WTC11 (cell line): ENCODE results near the gene TEN1. TPM values are rescaled to one million over a fixed set of nuclear protein-coding genes. Genes with fewer than 3 reads are reported as not detected.

ENCODE experiments used
- ATAC-seq: fragments of 200-7000 bp; cut with Tn5 transposase; 2 replicates; pipeline ENCODE4 v1.10.0; 2021; ENCODE audit warnings: mild to moderate bottlenecking, moderate library complexity
- CTCF ChIA-PET: fragments of 300-600 bp; sonication (Branson Sonifier 250); formaldehyde crosslinking; loops from one replicate; lab custom pipeline; 2021; ENCODE audit warnings: antibody characterized with exemption; lab: Charles Lee
- POLR2A ChIA-PET: fragments of 350-600 bp; sonication (Branson Sonifier 250); formaldehyde crosslinking; loops from one replicate; lab custom pipeline; 2021; ENCODE audit warnings: antibody characterized with exemption; lab: Charles Lee
- DNase-seq: peaks from one replicate; pipeline ENCODE4 v3.0.0; 2021; ENCODE audit warnings: low spot score
- H3K27ac Mint-ChIP-seq: 2 replicates; pipeline ENCODE4 v1.8.0; 2021; ENCODE audit warnings: mixed read lengths
- H3K27me3 Mint-ChIP-seq: 2 replicates; pipeline ENCODE4 v1.8.0; 2021; ENCODE audit warnings: low read depth, mild to moderate bottlenecking, moderate library complexity, mixed read lengths
- H3K36me3 Mint-ChIP-seq: 2 replicates; pipeline ENCODE4 v1.8.0; 2021; ENCODE audit warnings: mixed read lengths
- H3K4me1 Mint-ChIP-seq: 2 replicates; pipeline ENCODE4 v1.8.0; 2022; ENCODE audit warnings: mixed read lengths
- H3K4me3 Mint-ChIP-seq: 2 replicates; pipeline ENCODE4 v1.8.0; 2021; ENCODE audit warnings: mild to moderate bottlenecking, moderate library complexity, mixed read lengths
- H3K9me3 Mint-ChIP-seq: 2 replicates; pipeline ENCODE4 v1.8.0; 2021; ENCODE audit warnings: mixed read lengths
- AR ChIP-seq: fragments of 250-450 bp; sonication (Bioruptor Pico); IDR thresholded peaks from 2 replicates; pipeline ENCODE4 v1.9.0; 2021; ENCODE audit warnings: mild to moderate bottlenecking
- CBFB ChIP-seq: sonication (generic); formaldehyde crosslinking; IDR thresholded peaks from 2 replicates; pipeline ENCODE4 v1.8.1; 2022; ENCODE audit warnings: mild to moderate bottlenecking, low read depth, missing genetic modification reagents
- CDX4 ChIP-seq: fragments of 250-450 bp; sonication (Bioruptor Pico); IDR thresholded peaks from 2 replicates; pipeline ENCODE4 v1.9.0; 2021; ENCODE audit warnings: moderate library complexity, mild to moderate bottlenecking, inconsistent platforms, borderline replicate concordance
- CREB1 ChIP-seq: sonication (generic); formaldehyde crosslinking; IDR thresholded peaks from 2 replicates; pipeline ENCODE4 v1.8.0; 2023; ENCODE audit warnings: mild to moderate bottlenecking, missing genetic modification reagents
- CTCF ChIP-seq: fragments of 200-600 bp; IDR thresholded peaks from 2 replicates; pipeline ENCODE4 v1.8.0; 2022; ENCODE audit warnings: antibody characterized with exemption
- E2F1 ChIP-seq: sonication (generic); formaldehyde crosslinking; IDR thresholded peaks from 2 replicates; pipeline ENCODE4 v1.8.0; 2022; ENCODE audit warnings: mild to moderate bottlenecking, missing genetic modification reagents
- GRHL2 ChIP-seq: fragments of 250-450 bp; sonication (Bioruptor Pico); IDR thresholded peaks from 2 replicates; pipeline ENCODE4 v1.8.0; 2022; ENCODE audit warnings: mild to moderate bottlenecking, moderate library complexity; ENCODE audit not compliant: insufficient replicate concordance, severe bottlenecking
- HMGXB4 ChIP-seq: sonication (generic); formaldehyde crosslinking; IDR thresholded peaks from 2 replicates; pipeline ENCODE4 v1.8.1; 2023; ENCODE audit warnings: mild to moderate bottlenecking, moderate library complexity, missing genetic modification reagents
- NFE2L1 ChIP-seq: sonication (generic); formaldehyde crosslinking; IDR thresholded peaks from 2 replicates; pipeline ENCODE4 v1.8.1; 2023; ENCODE audit warnings: missing genetic modification reagents
- OVOL2 ChIP-seq: fragments of 250-450 bp; sonication (Bioruptor Pico); IDR thresholded peaks from 2 replicates; pipeline ENCODE4 v1.9.0; 2021; ENCODE audit warnings: mild to moderate bottlenecking, borderline replicate concordance
- PRRX2 ChIP-seq: fragments of 250-450 bp; sonication (Bioruptor Pico); IDR thresholded peaks from 2 replicates; pipeline ENCODE4 v1.8.0; 2021; ENCODE audit warnings: mild to moderate bottlenecking
- TEAD4 ChIP-seq: sonication (generic); formaldehyde crosslinking; IDR thresholded peaks from 2 replicates; pipeline ENCODE4 v1.8.0; 2022; ENCODE audit warnings: mild to moderate bottlenecking, missing genetic modification reagents
- TP53 ChIP-seq: sonication (generic); formaldehyde crosslinking; IDR thresholded peaks from 2 replicates; pipeline ENCODE4 v1.8.1; 2023; ENCODE audit warnings: mild to moderate bottlenecking, missing genetic modification reagents
- ZNF232 ChIP-seq: sonication (generic); formaldehyde crosslinking; IDR thresholded peaks from 2 replicates; pipeline ENCODE4 v1.8.0; 2022; ENCODE audit warnings: mild to moderate bottlenecking, missing genetic modification reagents
- ZNF317 ChIP-seq: sonication (generic); formaldehyde crosslinking; IDR thresholded peaks from 2 replicates; pipeline ENCODE4 v1.8.1; 2023; ENCODE audit warnings: low read depth, mild to moderate bottlenecking, moderate library complexity, missing genetic modification reagents, borderline replicate concordance
- ZNF416 ChIP-seq: fragments of 250-450 bp; sonication (Bioruptor Pico); IDR thresholded peaks from 2 replicates; pipeline ENCODE4 v1.9.0; 2021; ENCODE audit warnings: mild to moderate bottlenecking, inconsistent platforms
- ZNF425 ChIP-seq: fragments of 250-450 bp; sonication (Bioruptor Pico); conservative IDR thresholded peaks from 2 replicates; pipeline ENCODE4 v1.9.0; 2021; ENCODE audit warnings: mild to moderate bottlenecking
- ZSCAN18 ChIP-seq: fragments of 250-450 bp; sonication (Bioruptor Pico); IDR thresholded peaks from 2 replicates; pipeline ENCODE4 v2.1.2; 2022; ENCODE audit warnings: mild to moderate bottlenecking, moderate library complexity
- total RNA-seq: library from RNA; stranded (reverse); gene quantifications from 3 replicates; pipeline ENCODE4 v1.2.3, GENCODE V29; 2021

The TEN1 gene
- total RNA-seq, 1 experiment from 2014 or later = 15.6 TPM

- POLR2A ChIA-PET = interaction anchor here (0.5 kb wide), 1 partner anchor 43 kb away, joined by 5 read pairs; no protein-coding TSS in a partner anchor
- peaks cover 19% of the 10 kb centered on the region for H3K4me1 Mint-ChIP-seq
- H3K9me3 Mint-ChIP-seq = no peaks in the 10 kb centered on the region
- ATAC-seq = peak; percentile 43
- no peaks in the 10 kb centered on the region for H3K27me3 Mint-ChIP-seq
- DNase-seq = no peak
- H3K27ac Mint-ChIP-seq = peak overlapping the region; percentile 90
- H3K36me3 Mint-ChIP-seq = peaks cover 31% of the 10 kb centered on the region
- H3K4me3 Mint-ChIP-seq = no peak overlapping the region
- CTCF ChIA-PET = interaction anchor here (0.9 to 5.5 kb wide), 6 partner anchors 13 to 110 kb away, joined by 3 to 42 read pairs (median 4); partner anchors contain the start of gene CDK3
- TF ChIP-seq GRHL2 (CRISPR knock-in tag) = no peak
- TF ChIP-seq OVOL2 (CRISPR knock-in tag) = no peak
- no peak for TF ChIP-seq NFE2L1 (CRISPR knock-in tag)
- TF ChIP-seq TP53 = no peak
- TF ChIP-seq ZNF425 (CRISPR knock-in tag) = no peak
- no peak for TF ChIP-seq CDX4 (CRISPR knock-in tag)
- no peak for TF ChIP-seq AR
- no peak for TF ChIP-seq ZNF317 (CRISPR knock-in tag)
- TF ChIP-seq TEAD4 (CRISPR knock-in tag) = no peak
- TF ChIP-seq ZNF416 (CRISPR knock-in tag) = no peak
- no peak for TF ChIP-seq HMGXB4
- no peak for TF ChIP-seq CTCF
- no peak for TF ChIP-seq ZNF232 (CRISPR knock-in tag)
- TF ChIP-seq PRRX2 (CRISPR knock-in tag) = no peak
- TF ChIP-seq ZSCAN18 (CRISPR knock-in tag) = no peak
- no peak for TF ChIP-seq CBFB (CRISPR knock-in tag)
- no peak for TF ChIP-seq CREB1
- TF ChIP-seq E2F1 = no peak
Measured at GRCh38 chr17:76036497-76037261, 57.6 kb downstream of the TEN1 start.
